Endothelial cell (in vitro differentiated cells): Measurements from ENCODE around the gene NOTCH3. TPM values are rescaled to one million over a fixed set of nuclear protein-coding genes. Genes with fewer than 3 reads are reported as not detected.

Source experiments
- DNase-seq: peaks from one replicate; pipeline ENCODE4 v3.0.0; 2021; ENCODE audit warnings: low spot score
- H3K27ac Mint-ChIP-seq: one replicate; pipeline ENCODE4 v1.8.0; 2021; ENCODE audit warnings: mixed read lengths, inconsistent platforms; ENCODE audit not compliant: unreplicated experiment
- H3K27me3 Mint-ChIP-seq: one replicate; pipeline ENCODE4 v1.8.0; 2021; ENCODE audit warnings: mild to moderate bottlenecking, moderate library complexity, mixed read lengths, inconsistent platforms; ENCODE audit not compliant: unreplicated experiment
- H3K36me3 Mint-ChIP-seq: one replicate; pipeline ENCODE4 v1.8.0; 2021; ENCODE audit warnings: mild to moderate bottlenecking, low read depth, mixed read lengths, inconsistent platforms; ENCODE audit not compliant: unreplicated experiment
- H3K4me1 Mint-ChIP-seq: one replicate; pipeline ENCODE4 v1.8.0; 2021; ENCODE audit warnings: mild to moderate bottlenecking, mixed read lengths, inconsistent platforms; ENCODE audit not compliant: unreplicated experiment
- H3K4me3 Mint-ChIP-seq: one replicate; pipeline ENCODE4 v1.8.0; 2021; ENCODE audit warnings: mild to moderate bottlenecking, mixed read lengths, inconsistent platforms; ENCODE audit not compliant: unreplicated experiment
- H3K9me3 Mint-ChIP-seq: one replicate; pipeline ENCODE4 v1.8.0; 2021; ENCODE audit warnings: mixed read lengths, inconsistent platforms; ENCODE audit not compliant: unreplicated experiment
- total RNA-seq: library from RNA; stranded (reverse); fragmentation: NEBNext Ultra II Directional; extraction: Animal tissue kit (Norgen Biotek cat#: 25700); gene quantifications from one replicate; pipeline ENCODE4 v1.2.1, GENCODE V29; 2021; ENCODE audit not compliant: unreplicated experiment
- TF ChIP-seq, protein P1 (sequence below): fragments of 200-600 bp; sonication (generic); IDR thresholded peaks from one replicate; pipeline ENCODE4 v1.5.0; 2021; ENCODE audit warnings: antibody characterized with exemption; ENCODE audit not compliant: unreplicated experiment

NOTCH3 gene
- total RNA-seq, 1 donor from 2014 or later, result 96.8 TPM

- peaks cover 20% of the 10 kb centered on the region for H3K27me3 Mint-ChIP-seq
- H3K36me3 Mint-ChIP-seq, result peaks cover 46% of the 10 kb centered on the region
- H3K4me3 Mint-ChIP-seq, result no peak overlapping the region
- no peaks in the 10 kb centered on the region for H3K9me3 Mint-ChIP-seq
- H3K27ac Mint-ChIP-seq, result peak overlapping the region; percentile 67
- peaks cover 4% of the 10 kb centered on the region for H3K4me1 Mint-ChIP-seq
- TF ChIP-seq, protein P1, sequence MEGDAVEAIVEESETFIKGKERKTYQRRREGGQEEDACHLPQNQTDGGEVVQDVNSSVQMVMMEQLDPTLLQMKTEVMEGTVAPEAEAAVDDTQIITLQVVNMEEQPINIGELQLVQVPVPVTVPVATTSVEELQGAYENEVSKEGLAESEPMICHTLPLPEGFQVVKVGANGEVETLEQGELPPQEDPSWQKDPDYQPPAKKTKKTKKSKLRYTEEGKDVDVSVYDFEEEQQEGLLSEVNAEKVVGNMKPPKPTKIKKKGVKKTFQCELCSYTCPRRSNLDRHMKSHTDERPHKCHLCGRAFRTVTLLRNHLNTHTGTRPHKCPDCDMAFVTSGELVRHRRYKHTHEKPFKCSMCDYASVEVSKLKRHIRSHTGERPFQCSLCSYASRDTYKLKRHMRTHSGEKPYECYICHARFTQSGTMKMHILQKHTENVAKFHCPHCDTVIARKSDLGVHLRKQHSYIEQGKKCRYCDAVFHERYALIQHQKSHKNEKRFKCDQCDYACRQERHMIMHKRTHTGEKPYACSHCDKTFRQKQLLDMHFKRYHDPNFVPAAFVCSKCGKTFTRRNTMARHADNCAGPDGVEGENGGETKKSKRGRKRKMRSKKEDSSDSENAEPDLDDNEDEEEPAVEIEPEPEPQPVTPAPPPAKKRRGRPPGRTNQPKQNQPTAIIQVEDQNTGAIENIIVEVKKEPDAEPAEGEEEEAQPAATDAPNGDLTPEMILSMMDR, result no peak
- no peak for DNase-seq
Measured at GRCh38 chr19:15248648-15249527, 48.1 kb upstream of the NOTCH3 start.

DNA sequence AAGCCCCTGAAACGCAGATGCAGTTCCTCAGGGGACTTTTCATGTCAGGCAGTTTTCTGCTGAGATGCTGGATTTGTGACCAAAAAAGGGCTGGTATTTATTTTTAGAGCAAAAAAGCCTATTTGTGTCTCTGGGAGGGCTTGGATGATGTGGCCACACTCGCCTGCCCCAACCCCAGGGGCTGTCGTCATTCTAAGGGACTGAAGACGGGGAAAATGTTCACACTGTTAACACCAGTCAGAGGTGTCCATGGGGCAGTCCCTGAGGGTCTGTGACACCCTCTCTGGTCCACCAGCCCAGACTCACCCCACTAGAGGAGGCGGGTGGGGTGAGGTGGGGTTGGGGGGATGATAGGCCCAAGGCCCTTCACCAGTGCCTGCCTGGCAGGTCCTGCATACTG, 47.3 kb upstream of the NOTCH3 start:
- Mint-ChIP-seq H3K4me1 (peaks cover 7% of the 10 kb centered on the region), H3K9me3 (no peaks in the 10 kb centered on the region), H3K36me3 (peaks cover 43% of the 10 kb centered on the region), H3K27me3 (peaks cover 22% of the 10 kb centered on the region), H3K27ac (no peak overlapping the region), H3K4me3 (no peak overlapping the region)
- TF ChIP-seq, protein P1, result no peak
- DNase-seq, result no peak

- DNase-seq, result no peak
- peaks cover 41% of the 10 kb centered on the region for H3K36me3 Mint-ChIP-seq
- no peak overlapping the region for H3K27ac Mint-ChIP-seq
- H3K27me3 Mint-ChIP-seq, result peaks cover 24% of the 10 kb centered on the region
- H3K9me3 Mint-ChIP-seq, result no peaks in the 10 kb centered on the region
- no peak overlapping the region for H3K4me3 Mint-ChIP-seq
- peaks cover 7% of the 10 kb centered on the region for H3K4me1 Mint-ChIP-seq
- TF ChIP-seq, protein P1, result no peak
Measured at GRCh38 chr19:15247107-15248014, 46.6 kb upstream of the NOTCH3 start.

- Mint-ChIP-seq H3K36me3 (peaks cover 35% of the 10 kb centered on the region), H3K4me1 (peaks cover 3% of the 10 kb centered on the region), H3K4me3 (peak overlapping the region; percentile 39), H3K27me3 (peaks cover 27% of the 10 kb centered on the region), H3K9me3 (no peaks in the 10 kb centered on the region), H3K27ac (peak overlapping the region; percentile 7)
- DNase-seq, result no peak
- TF ChIP-seq, protein P1, result no peak
Measured at GRCh38 chr19:15246198-15246481, 45.3 kb upstream of the NOTCH3 start.
